ENCODE data around the gene NFE2L2. TPM values are rescaled to one million over a fixed set of nuclear protein-coding genes. Genes with fewer than 3 reads are reported as not detected.

The NFE2L2 gene
- total and polyA plus RNA-seq, 2 donors (not counting 3 experiments of a cell fraction or from before 2014, with no cell fraction given): 57.1 to 66.2 TPM

- no peaks in the 10 kb centered on the region for H3K9me1 ChIP-seq (replicated peaks; ENCODE audit: control insufficient read depth, extremely low read depth, insufficient read depth, low read length)
- peak overlapping the region; percentile 94 for H3K27ac ChIP-seq (ENCODE audit: insufficient read depth, low read depth, low read length)
- peaks cover 9% of the 10 kb centered on the region for H4K20me1 ChIP-seq (replicated peaks; ENCODE audit: control insufficient read depth, extremely low read depth, insufficient read depth, low read length)
- FAIRE-seq: no peak
- H3K9me3 ChIP-seq (replicated peaks; ENCODE audit: control insufficient read depth, insufficient read depth, low read length): no peaks in the 10 kb centered on the region
- H3K79me2 ChIP-seq (ENCODE audit: control insufficient read depth, insufficient read depth, low read length): peaks cover 31% of the 10 kb centered on the region
- ChIA-PET POLR2A (interaction anchor here (2.9 kb wide), 1 partner anchor 11 kb away, joined by 12 read pairs; no protein-coding TSS in a partner anchor), CTCF (interaction anchor here (1.1 to 4.8 kb wide), 6 partner anchors 15 to 152 kb away, joined by 6 to 136 read pairs (median 28); no protein-coding TSS in a partner anchor)
- intact Hi-C loops (cut with micrococcal nuclease) (loop anchor here (1.0 to 5.0 kb wide), 4 partner anchors 7 to 353 kb away; a partner anchor contains a TSS), dilution Hi-C loops (cut with MboI; ENCODE audit: extremely low pct_ligation_motif_present, low sequenced_read_pairs) (no loop called here)
- peak overlapping the region; percentile 71 for H3K4me2 ChIP-seq (ENCODE audit: insufficient read depth, low read length)
- DNase-seq (ENCODE audit: low read depth, low spot score): peak; percentile 43
- BruUV-seq (replicated peaks): no TSS peak
- H3K9ac ChIP-seq (replicated peaks; ENCODE audit: extremely low read depth, insufficient read depth, low read length): peak overlapping the region; percentile 97
- peaks cover 21% of the 10 kb centered on the region for H3K4me1 ChIP-seq (ENCODE audit: control insufficient read depth, extremely low read depth, insufficient read depth, low read length)
- peak overlapping the region in 1 of 3 experiments; percentile 98 for H3K4me3 ChIP-seq (replicated peaks in 1 of 3; ENCODE audit: insufficient read depth in 1 of 3, low read depth in 1 of 3, low read length in 3 of 3)
- no peaks in the 10 kb centered on the region for H3K36me3 ChIP-seq (ENCODE audit: control insufficient read depth in 2 of 2, extremely low read depth in 1 of 2, insufficient read depth in 2 of 2, low read length in 2 of 2)
- H2AFZ ChIP-seq (ENCODE audit: low read depth, low read length): no peak overlapping the region
- TF ChIP-seq JUN (IDR thresholded peaks at IDR 0.05; ENCODE audit: borderline replicate concordance, insufficient read depth, insufficient read length, low read depth) (no peak), FOS (IDR thresholded peaks at IDR 0.05; ENCODE audit: borderline replicate concordance, insufficient read depth, low read length) (no peak), MYC (IDR thresholded peaks at IDR 0.05; ENCODE audit: low read depth, low read length) (no peak), POLR2AphosphoS5 (IDR thresholded peaks at IDR 0.05; ENCODE audit: insufficient read depth, low read depth, low read length) (no peak), POLR2A (IDR thresholded peaks at IDR 0.05; ENCODE audit: low read depth, low read length) (no peak), MAX (IDR thresholded peaks at IDR 0.05; ENCODE audit: insufficient read depth, insufficient read length) (no peak), CTCF (IDR thresholded peaks at IDR 0.05; ENCODE audit: extremely low read depth in 1 of 2, insufficient read depth in 1 of 2, low read depth in 1 of 2, low read length in 2 of 2) (no peak), GATA2 (IDR thresholded peaks at IDR 0.05; ENCODE audit: insufficient read depth, insufficient read length, low read depth, low read length) (no peak), EZH2 (IDR thresholded peaks at IDR 0.05; ENCODE audit: borderline replicate concordance, low read depth, low read length, severe bottlenecking) (no peak)
- no peaks in the 10 kb centered on the region for H3K27me3 ChIP-seq (ENCODE audit: control insufficient read depth in 2 of 2, insufficient read depth in 2 of 2, low read length in 2 of 2)
Observed at GRCh38 chr2:177265824-177266817, 1.6 kb upstream of the NFE2L2 start.
